ENCODE data around the gene CCN5.
"Not testable (repeated sequence)": the region's sequence is repeated elsewhere in the genome, so short reads cannot be mapped to it uniquely, and the experiment has no call there.

CCN5 gene

DNA sequence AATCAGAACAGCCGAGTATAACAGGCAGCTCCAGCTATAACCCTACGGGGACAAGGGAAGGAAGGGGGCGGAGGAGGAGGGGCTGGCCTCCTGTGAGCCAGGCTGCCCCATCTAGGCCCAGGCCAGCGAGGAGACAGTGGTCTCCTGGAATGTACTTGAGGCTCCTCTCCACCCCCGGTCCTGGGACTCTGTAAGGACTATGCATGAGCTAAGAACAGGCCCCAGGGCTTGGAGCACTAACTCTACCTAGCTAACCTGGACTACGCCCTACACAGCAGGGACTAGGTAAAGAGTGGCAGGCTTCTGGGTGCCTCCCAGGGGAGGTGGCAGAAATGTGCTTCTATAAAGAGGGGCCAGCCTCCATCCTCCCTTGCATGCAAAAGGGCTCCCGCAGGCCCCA lies 39.4 kb downstream of the CCN5 start:
- Histone ChIP-seq H3K9ac (ENCODE audit: low read length) (no peak overlapping the region), H3K4me3 (ENCODE audit: low read depth in 1 of 2, low read length in 2 of 2) (no peak overlapping the region), H3K4me1 (ENCODE audit: insufficient read depth, low read length) (no peaks in the 10 kb centered on the region), H3K36me3 (ENCODE audit: insufficient read depth, low read length) (no peaks in the 10 kb centered on the region), H3K27ac (ENCODE audit: low read depth, low read length) (no peak overlapping the region), H3K27me3 (ENCODE audit: control insufficient read depth in 1 of 2, insufficient read depth in 2 of 2, low read length in 2 of 2) (peaks cover 3 to 27% of the 10 kb centered on the region in 2 donors), H3K9me3 (ENCODE audit: low read length) (no peaks in the 10 kb centered on the region)

- Histone ChIP-seq H3K4me1 (ENCODE audit: insufficient read depth, low read length) (no peaks in the 10 kb centered on the region), H3K27ac (ENCODE audit: low read depth, low read length) (no peak overlapping the region), H3K9ac (ENCODE audit: low read length) (no peak overlapping the region), H3K36me3 (ENCODE audit: insufficient read depth, low read length) (no peaks in the 10 kb centered on the region), H3K9me3 (ENCODE audit: low read length) (no peaks in the 10 kb centered on the region), H3K27me3 (ENCODE audit: control insufficient read depth in 1 of 2, insufficient read depth in 2 of 2, low read length in 2 of 2) (peaks cover 0 to 21% of the 10 kb centered on the region in 2 donors), H3K4me3 (ENCODE audit: low read depth in 1 of 2, low read length in 2 of 2) (no peak overlapping the region)
Observed at GRCh38 chr20:44756011-44756688, 41.0 kb downstream of the CCN5 start.

- H3K4me3 ChIP-seq (ENCODE audit: low read depth in 1 of 2, low read length in 2 of 2): no peak overlapping the region
Observed at GRCh38 chr20:44756956-44757355, 41.8 kb downstream of the CCN5 start.

GRCh38 chr20:44758247-44759101 lies 43.3 kb downstream of the CCN5 start:
- no peak overlapping the region for H3K9ac ChIP-seq (ENCODE audit: low read length)
- no peak overlapping the region for H3K4me3 ChIP-seq (ENCODE audit: low read depth in 1 of 2, low read length in 2 of 2)
- no peaks in the 10 kb centered on the region for H3K36me3 ChIP-seq (ENCODE audit: insufficient read depth, low read length)
- H3K27ac ChIP-seq (ENCODE audit: low read depth, low read length): no peak overlapping the region
- no peaks in the 10 kb centered on the region for H3K4me1 ChIP-seq (ENCODE audit: insufficient read depth, low read length)
- no peaks in the 10 kb centered on the region for H3K9me3 ChIP-seq (ENCODE audit: low read length)
- peaks cover 0 to 3% of the 10 kb centered on the region in 2 donors for H3K27me3 ChIP-seq (ENCODE audit: control insufficient read depth in 1 of 2, insufficient read depth in 2 of 2, low read length in 2 of 2)

More at GRCh38 chr20:44756956-44757355, 41.8 kb downstream of the CCN5 start:
- H3K9me3 ChIP-seq (ENCODE audit: low read length): no peaks in the 10 kb centered on the region
- H3K4me1 ChIP-seq (ENCODE audit: insufficient read depth, low read length): no peaks in the 10 kb centered on the region
- peaks cover 0 to 13% of the 10 kb centered on the region in 2 donors for H3K27me3 ChIP-seq (ENCODE audit: control insufficient read depth in 1 of 2, insufficient read depth in 2 of 2, low read length in 2 of 2)
- no peak overlapping the region for H3K9ac ChIP-seq (ENCODE audit: low read length)
- H3K27ac ChIP-seq (ENCODE audit: low read depth, low read length): no peak overlapping the region
- no peaks in the 10 kb centered on the region for H3K36me3 ChIP-seq (ENCODE audit: insufficient read depth, low read length)

DNA sequence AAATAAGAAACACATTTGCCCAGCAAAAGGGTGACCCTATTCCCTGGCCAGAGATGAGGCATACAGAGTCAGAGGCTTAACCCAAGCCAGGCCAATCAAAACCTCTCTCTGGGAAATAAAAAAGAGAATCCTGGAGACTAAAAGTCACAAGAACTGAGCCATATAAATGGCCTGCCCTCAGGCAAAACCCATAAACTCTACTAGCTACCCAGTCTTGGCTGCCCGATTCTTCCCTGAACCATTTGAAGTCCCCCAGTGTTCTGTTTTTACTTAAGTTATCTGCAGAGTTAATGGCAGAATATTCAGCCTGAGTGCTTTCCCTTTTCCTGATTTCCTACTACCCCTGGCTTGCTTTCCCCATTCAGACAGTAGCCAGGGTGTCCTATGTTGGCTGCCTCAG lies 44.4 kb downstream of the CCN5 start:
- Histone ChIP-seq H3K36me3 (ENCODE audit: insufficient read depth, low read length) (no peaks in the 10 kb centered on the region), H3K9ac (ENCODE audit: low read length) (no peak overlapping the region)

GRCh38 chr20:44761423-44761822 lies 46.3 kb downstream of the CCN5 start:
- no peak overlapping the region for H3K4me3 ChIP-seq (ENCODE audit: low read depth in 1 of 2, low read length in 2 of 2)
- no peaks in the 10 kb centered on the region for H3K4me1 ChIP-seq (ENCODE audit: insufficient read depth, low read length)
- no peak overlapping the region for H3K27ac ChIP-seq (ENCODE audit: low read depth, low read length)
- peaks cover 0 to 3% of the 10 kb centered on the region in 2 donors for H3K27me3 ChIP-seq (ENCODE audit: control insufficient read depth in 1 of 2, insufficient read depth in 2 of 2, low read length in 2 of 2)
- H3K9ac ChIP-seq (ENCODE audit: low read length): no peak overlapping the region
- H3K36me3 ChIP-seq (ENCODE audit: insufficient read depth, low read length): no peaks in the 10 kb centered on the region
- H3K9me3 ChIP-seq (ENCODE audit: low read length): no peaks in the 10 kb centered on the region

More for the DNA sequence above, 44.4 kb downstream of the CCN5 start:
- Histone ChIP-seq H3K27me3 (ENCODE audit: control insufficient read depth in 1 of 2, insufficient read depth in 2 of 2, low read length in 2 of 2) (peaks cover 0 to 3% of the 10 kb centered on the region in 2 donors), H3K4me1 (ENCODE audit: insufficient read depth, low read length) (no peaks in the 10 kb centered on the region), H3K4me3 (ENCODE audit: low read depth in 1 of 2, low read length in 2 of 2) (no peak overlapping the region), H3K27ac (ENCODE audit: low read depth, low read length) (no peak overlapping the region), H3K9me3 (ENCODE audit: low read length) (no peaks in the 10 kb centered on the region)

- Histone ChIP-seq H3K9me3 (ENCODE audit: low read length) (no peaks in the 10 kb centered on the region), H3K27me3 (ENCODE audit: control insufficient read depth in 1 of 2, insufficient read depth in 2 of 2, low read length in 2 of 2) (peaks cover 0 to 4% of the 10 kb centered on the region in 2 donors), H3K27ac (ENCODE audit: low read depth, low read length) (no peak overlapping the region), H3K4me3 (ENCODE audit: low read depth in 1 of 2, low read length in 2 of 2) (no peak overlapping the region), H3K9ac (ENCODE audit: low read length) (no peak overlapping the region), H3K4me1 (ENCODE audit: insufficient read depth, low read length) (no peaks in the 10 kb centered on the region), H3K36me3 (ENCODE audit: insufficient read depth, low read length) (no peaks in the 10 kb centered on the region)
Observed at GRCh38 chr20:44762466-44763140, 47.4 kb downstream of the CCN5 start.

GRCh38 chr20:44763798-44764197 lies 48.6 kb downstream of the CCN5 start:
- H3K9ac ChIP-seq (ENCODE audit: low read length); H3K27ac ChIP-seq (ENCODE audit: low read depth, low read length); H3K4me1 ChIP-seq (ENCODE audit: insufficient read depth, low read length); H3K9me3 ChIP-seq (ENCODE audit: low read length); H3K4me3 ChIP-seq (ENCODE audit: low read depth in 1 of 2, low read length in 2 of 2); H3K36me3 ChIP-seq (ENCODE audit: insufficient read depth, low read length): not testable (repeated sequence)
- peaks cover 0 to 13% of the 10 kb centered on the region in 2 donors for H3K27me3 ChIP-seq (ENCODE audit: control insufficient read depth in 1 of 2, insufficient read depth in 2 of 2, low read length in 2 of 2)

DNA sequence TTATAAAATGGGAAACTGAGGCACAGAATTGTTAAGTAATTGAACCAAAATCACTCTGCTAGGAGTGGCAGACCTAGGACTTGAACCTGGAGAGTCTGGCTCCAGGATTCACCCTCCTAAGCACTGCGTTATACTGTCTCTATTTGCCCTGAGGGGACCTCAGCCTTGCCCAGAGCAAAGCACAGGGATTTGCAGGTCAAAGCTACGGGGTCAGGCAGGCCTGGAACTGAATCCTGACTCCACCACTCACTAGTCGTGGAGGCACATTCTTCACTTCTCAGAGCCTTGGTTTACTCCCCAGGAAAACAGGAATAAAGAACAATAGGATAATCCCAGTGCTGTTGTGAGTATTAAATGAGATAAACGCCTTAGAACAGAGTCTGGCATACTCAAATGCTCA lies 49.9 kb downstream of the CCN5 start:
- Histone ChIP-seq H3K4me3 (ENCODE audit: low read depth in 1 of 2, low read length in 2 of 2) (no peak overlapping the region), H3K36me3 (ENCODE audit: insufficient read depth, low read length) (no peaks in the 10 kb centered on the region), H3K27ac (ENCODE audit: low read depth, low read length) (no peak overlapping the region), H3K9ac (ENCODE audit: low read length) (no peak overlapping the region), H3K9me3 (ENCODE audit: low read length) (no peaks in the 10 kb centered on the region), H3K4me1 (ENCODE audit: insufficient read depth, low read length) (no peaks in the 10 kb centered on the region), H3K27me3 (ENCODE audit: control insufficient read depth in 1 of 2, insufficient read depth in 2 of 2, low read length in 2 of 2) (peaks cover 0 to 13% of the 10 kb centered on the region in 2 donors)

DNA sequence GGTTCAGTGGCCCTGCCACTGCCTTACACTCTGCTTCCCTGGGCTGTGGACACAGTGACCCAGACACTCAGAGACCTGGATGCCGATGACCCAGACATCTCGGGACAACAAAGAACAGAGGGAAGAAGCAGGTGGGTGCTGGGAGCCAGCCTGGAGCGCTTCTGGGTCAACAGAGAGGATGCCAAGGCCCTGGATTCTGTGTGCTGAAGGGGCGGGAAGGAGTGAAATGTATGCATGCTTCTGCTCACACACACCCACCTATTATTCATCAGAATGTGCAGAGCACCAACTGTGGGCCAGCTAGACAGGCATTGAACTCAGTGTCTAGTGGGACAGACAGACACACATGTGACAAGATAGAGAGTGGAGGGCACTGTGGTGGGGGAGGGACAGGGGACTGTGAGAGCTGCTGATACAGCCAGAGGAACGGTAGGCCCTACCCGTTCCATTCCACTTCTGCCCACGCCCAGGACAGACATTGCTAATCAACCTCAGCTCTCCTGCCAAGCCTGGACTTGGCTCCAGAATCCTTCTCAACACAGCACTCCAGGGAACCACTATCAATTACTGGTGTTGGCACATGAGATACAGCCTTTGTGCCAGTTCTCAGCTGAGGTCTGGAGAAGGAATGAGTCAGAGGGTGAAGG lies 50.7 kb downstream of the CCN5 start:
- Histone ChIP-seq H3K9ac (ENCODE audit: low read length) (no peak overlapping the region), H3K36me3 (ENCODE audit: insufficient read depth, low read length) (no peaks in the 10 kb centered on the region), H3K27ac (ENCODE audit: low read depth, low read length) (no peak overlapping the region), H3K4me3 (ENCODE audit: low read depth in 1 of 2, low read length in 2 of 2) (no peak overlapping the region), H3K27me3 (ENCODE audit: control insufficient read depth in 1 of 2, insufficient read depth in 2 of 2, low read length in 2 of 2) (peaks cover 0 to 14% of the 10 kb centered on the region in 2 donors), H3K4me1 (ENCODE audit: insufficient read depth, low read length) (no peaks in the 10 kb centered on the region), H3K9me3 (ENCODE audit: low read length) (no peaks in the 10 kb centered on the region)

- no peaks in the 10 kb centered on the region for H3K36me3 ChIP-seq (ENCODE audit: insufficient read depth, low read length)
- H3K9ac ChIP-seq (ENCODE audit: low read length): no peak overlapping the region
- H3K27me3 ChIP-seq (ENCODE audit: control insufficient read depth in 1 of 2, insufficient read depth in 2 of 2, low read length in 2 of 2): peaks cover 0 to 26% of the 10 kb centered on the region in 2 donors
- H3K27ac ChIP-seq (ENCODE audit: low read depth, low read length): no peak overlapping the region
- H3K9me3 ChIP-seq (ENCODE audit: low read length): no peaks in the 10 kb centered on the region
- H3K4me3 ChIP-seq (ENCODE audit: low read depth in 1 of 2, low read length in 2 of 2): no peak overlapping the region
- H3K4me1 ChIP-seq (ENCODE audit: insufficient read depth, low read length): no peaks in the 10 kb centered on the region
Observed at GRCh38 chr20:44768256-44768655, 53.1 kb downstream of the CCN5 start.

Measured in muscle layer of colon (tissue), 2 donors.